ENCODE results near the gene TFAP2A.

Gene TFAP2A

DNA sequence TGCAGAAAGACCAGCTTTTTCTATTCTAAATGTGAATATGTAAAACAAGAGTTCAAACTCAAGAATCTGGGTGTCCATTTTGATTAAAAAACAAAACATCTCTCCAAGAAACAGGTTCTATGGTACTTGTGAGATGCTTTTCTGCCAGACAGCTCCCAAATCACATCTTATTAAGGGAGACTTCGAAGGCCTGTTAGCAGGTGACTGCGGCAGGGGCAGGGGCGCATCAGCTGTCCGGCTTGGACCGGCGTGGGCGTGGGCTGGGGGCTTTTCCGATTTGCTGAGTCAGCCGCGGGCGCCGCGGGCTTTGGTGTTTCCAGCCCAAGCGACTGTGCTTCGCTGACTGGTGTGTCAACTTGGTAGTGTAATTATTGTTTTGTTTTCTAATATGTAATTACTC is 32.6 kb downstream of the TFAP2A start:
- no peak for DNase-seq

DNA sequence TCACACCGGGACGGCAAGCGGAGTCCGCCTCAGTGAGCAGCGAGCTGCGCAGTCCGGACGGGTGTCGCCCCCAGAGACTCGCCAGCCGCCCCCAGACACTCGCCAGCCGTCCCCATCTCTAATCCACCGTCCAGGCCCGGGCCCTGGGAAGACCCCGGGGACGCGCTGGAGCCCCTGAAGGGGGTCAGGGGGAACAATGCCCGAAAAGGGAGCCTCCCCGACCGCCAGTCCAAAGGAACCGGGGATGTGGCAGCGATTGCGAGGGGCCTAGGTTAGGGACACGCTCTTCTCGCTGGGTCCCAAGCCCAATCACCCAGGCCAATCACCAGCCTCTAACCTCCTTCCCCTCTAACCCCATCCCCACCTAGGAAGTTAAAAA is 33.1 kb downstream of the TFAP2A start:
- no peak for DNase-seq

DNA sequence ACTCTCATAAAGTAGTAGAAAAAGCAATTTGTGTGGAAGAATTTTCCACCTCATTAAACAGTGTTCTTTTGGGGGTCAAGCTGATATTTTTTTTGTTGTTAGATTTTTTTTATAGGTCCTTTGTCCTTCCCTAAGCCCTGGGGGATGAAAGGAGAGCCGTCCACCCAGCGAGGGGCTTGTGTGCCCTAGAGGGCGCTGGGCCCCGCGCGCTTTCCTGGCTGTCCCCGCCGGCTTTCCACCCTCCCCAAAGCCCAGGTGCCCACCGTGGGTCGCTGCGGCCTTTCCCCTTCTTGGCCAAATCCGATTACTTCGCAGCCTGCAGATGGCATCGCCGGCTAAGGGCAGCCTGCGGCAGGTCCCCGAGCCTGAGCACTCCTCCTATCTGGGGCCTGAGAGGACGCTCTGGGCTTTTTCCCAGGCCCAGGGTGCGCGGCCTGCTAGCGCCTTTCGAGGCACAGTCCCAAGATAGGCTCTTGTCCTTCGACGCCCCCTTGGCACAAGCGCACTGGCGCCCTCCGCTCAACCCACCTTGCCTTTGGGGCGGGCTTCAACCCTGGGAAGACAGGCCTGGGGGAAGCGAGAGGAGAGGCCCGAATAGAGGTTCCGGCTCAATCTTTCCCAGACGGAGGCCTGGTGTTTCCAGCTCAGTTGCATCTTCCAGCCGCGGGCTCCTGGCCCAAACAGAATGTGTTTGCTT is 33.6 kb downstream of the TFAP2A start:
- DNase-seq, result no peak

DNA sequence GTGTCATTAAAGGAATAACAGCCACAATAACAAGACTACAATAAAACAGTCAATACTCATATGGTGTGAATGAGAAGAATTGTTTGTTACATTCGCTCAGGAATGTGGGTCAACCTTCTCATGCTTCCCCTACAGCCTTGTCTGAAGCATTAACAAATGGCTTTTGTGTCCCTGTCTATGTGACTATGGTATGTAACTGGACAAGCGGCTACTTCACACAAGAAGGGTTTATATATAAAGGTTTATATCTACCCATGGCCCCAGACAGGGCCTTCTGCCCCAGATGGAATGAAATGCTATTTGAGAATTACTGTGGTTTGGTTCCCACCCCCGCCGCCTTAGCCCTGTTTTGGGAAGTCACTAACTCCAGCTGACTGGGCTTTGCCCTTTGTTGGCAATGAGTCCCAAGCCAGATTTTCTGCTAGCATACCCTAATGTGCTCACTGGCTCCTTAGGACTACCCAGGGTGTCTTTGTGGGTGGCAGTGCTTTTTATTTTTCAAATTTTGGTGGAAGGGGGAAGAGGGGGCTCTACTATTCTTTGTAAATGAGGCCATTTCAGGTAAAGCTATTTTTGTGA is 39.4 kb downstream of the TFAP2A start:
- DNase-seq, result no peak

DNA sequence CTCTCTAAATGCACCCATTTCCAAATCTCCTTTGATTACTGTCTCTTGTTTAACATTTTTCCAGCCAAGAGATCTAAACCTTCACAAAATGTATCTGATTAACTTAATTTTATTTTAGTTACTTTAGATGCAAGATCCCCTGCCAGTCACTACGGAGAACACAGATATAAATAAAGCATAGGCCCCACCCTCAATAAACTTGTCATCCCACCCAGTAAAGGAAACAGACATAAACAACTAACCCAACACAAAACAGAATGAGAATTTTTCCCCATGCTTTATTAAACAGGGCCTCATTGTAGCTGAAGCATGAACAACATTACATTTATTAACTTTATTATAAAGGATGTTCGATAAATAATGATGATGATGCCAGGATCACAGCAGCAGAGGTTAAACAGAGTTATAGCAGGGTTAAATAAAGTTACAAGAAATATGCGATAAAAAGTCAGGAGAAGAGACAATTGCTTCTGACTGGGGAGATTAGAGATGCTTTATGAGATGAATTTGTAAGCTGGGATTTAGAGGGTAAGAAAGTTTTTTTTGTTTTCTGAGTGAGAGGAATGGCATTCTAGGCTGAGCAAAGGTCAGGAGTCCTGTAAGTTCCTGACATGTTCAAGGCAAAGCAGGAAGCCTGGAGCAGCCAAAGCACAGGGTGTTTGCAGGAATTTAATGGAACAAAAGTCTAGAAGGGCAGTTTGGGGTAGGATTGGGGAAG is 41.1 kb downstream of the TFAP2A start:
- no peak for DNase-seq

DNA sequence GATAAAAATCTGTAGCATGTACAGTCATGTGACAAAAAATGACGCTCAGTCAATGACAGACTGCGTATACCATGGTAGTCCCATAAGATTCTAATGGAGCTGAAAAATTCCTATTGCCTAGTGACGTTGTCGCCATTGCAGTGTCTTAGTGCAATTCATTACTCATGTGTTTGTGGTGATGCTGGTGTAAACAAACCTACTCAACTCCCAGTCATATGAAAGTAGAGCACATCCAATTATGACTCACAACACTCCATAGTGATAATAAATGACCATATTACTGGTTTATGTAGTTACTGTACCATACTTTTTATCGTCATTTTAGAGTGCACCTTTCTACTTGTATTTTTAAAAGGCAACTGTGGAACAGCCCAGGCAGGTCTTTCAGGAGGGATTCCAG is 45.0 kb downstream of the TFAP2A start:
- no peak for DNase-seq

DNA sequence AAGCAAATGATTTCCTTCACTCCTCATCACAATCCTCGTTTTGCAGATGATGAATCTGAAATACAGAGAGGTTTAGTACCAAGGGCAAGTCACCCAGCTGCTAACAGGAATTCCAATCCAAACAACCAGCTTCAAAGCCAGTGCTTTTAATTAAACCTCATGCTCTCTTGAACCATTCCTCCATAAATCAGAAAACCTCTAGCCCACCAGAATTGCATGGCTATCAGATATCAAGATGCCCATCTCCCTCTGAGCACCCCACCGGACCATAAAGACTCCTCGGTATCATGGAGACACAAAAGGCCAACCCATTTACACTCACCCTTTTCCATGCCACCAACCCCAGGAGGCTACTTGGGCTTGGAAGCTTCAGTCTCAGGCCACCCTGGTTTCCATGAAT is 46.0 kb downstream of the TFAP2A start:
- DNase-seq, result no peak

DNA sequence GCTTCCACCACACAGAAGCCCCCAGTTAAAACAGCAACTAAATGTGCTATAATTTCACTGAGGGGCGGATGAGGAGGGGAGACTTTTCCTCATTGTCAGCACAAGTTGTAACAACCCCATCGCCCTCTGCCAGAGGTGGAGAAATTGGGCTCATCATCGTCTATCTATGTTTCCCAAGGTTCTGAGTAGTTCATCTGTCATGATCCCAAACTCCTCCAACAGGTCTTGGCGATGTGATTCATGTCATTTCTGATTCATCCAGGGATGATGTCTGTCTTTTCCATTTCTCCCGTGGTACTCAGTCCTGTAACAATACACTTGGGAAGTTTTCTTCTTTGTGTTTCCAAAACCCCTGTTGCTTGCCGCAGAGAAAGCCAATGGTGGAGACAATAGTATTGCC is 51.0 kb downstream of the TFAP2A start:
- no peak for DNase-seq

DNA sequence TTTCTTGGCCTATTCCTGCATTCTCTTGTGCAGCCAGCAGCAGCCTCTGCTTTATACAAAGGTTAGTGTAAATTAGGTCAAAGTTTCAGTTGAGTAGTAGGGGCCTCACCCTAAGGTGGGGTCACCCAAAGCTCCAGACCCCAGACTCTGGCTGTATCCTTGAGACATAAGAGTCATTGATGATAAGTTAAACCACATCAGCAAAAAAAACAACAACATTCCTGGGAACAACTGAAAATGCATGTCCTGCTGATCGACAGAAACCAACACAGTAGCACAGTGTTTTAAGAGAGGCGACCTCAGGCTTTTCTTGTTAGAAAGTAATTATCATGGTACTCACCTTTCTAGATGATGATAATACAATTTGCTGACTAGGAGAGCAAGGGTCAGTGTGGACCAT is 52.6 kb downstream of the TFAP2A start:
- DNase-seq, result no peak

DNA sequence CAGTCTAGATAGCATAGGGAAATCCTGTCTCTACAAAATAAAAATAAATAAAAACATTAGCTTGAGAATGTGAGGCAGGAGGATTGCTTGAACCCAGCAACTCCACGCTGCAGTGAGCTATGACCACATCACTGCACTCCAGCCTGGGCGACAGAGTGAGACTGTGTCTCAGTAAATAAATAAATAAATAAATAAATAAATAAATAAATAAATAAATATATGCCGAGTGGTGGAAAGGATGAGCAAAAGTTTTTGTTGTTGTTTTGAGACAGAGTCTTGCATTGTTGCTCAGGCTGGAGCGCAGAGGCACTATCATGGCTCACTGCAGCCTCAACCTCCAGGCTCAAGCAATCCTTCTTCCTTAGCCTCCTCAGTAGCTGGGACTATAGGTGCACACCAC is 53.4 kb downstream of the TFAP2A start:
- no peak for DNase-seq

DNA sequence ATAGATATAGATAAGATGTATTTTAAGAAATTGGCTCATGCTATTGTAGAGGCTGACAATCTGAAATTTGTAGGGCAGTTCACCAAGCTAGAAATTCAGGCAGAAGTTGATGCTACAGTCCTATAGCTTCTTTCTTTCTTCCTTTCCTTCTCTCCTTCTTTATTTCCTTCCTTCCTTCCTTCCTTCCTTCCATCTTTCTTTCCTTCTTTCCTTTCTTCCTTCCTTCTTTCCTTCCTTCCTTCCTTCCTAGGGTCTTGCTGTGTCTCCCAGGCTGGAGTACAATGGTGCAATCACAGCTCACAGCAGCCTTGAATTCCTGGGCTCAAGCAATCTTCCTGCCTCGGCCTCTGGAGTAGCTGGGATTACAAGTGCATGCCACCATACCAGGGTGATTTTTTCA is 55.3 kb downstream of the TFAP2A start:
- DNase-seq, result no peak

DNA sequence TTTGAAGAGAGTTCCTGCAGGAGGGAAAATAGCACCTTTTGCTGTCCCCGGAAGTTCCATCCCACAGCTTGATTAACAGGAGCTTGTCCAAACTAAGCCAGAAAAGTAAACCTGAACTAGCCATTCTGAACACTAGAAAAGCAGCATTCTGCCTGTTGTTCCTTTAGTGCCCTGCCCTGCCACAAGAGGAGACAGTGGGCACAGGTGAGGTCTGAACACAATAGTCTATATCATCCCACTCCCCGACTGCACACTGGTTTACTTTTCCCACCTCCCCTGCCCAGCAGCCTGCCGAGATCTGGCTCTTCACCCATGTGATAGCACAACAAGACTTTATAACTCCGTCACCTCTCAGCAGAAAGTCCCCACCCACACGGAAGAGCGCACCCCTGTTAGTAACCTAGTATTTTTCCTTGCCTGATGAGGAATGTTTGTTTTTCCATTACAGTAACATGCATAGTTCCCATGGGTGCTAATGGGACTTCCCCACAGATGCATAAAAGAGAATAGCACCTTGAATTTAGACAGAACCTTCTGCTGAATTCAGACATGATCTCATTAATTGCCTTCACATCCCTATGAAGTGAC is 59.7 kb downstream of the TFAP2A start:
- DNase-seq, result no peak

DNA sequence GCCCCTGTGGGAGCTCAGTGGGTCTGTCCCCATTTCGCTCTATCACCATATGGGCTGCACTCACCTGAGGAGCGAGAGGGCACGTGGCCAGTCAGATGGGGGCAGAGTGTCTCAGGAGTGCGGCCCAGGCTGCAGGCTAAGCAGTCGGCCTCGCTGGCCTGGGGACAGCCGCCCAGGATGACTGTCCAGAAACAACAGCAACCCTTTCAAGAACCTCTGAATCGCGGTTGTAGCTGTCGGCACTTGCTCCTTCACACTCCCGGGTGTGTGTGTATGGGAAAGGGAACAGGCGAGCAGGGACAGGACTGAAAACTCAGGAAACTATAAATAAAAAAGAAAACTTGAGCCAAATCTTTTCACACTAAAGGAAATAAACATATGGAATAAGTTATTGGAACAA is 63.1 kb downstream of the TFAP2A start:
- no peak for DNase-seq

DNA sequence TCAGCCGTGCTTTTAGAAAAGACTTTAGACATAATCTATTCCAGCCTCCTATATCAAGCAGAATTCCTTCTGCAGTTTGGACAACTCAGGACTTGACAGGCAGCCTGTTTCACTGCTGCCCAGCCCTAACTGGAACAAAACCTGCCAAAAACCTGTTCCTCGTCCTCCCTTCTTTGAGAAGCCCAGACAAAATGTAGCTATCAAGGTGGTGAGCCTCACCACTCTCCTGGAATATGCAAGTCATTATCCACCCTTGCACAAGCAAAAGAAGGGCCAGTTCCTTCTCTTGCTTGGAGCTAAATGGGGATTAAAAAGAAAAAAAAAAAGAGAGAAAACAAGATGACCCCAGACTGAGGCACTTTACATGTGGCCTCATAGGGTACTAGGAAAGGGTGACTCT is 64.2 kb downstream of the TFAP2A start:
- DNase-seq, result no peak

DNA sequence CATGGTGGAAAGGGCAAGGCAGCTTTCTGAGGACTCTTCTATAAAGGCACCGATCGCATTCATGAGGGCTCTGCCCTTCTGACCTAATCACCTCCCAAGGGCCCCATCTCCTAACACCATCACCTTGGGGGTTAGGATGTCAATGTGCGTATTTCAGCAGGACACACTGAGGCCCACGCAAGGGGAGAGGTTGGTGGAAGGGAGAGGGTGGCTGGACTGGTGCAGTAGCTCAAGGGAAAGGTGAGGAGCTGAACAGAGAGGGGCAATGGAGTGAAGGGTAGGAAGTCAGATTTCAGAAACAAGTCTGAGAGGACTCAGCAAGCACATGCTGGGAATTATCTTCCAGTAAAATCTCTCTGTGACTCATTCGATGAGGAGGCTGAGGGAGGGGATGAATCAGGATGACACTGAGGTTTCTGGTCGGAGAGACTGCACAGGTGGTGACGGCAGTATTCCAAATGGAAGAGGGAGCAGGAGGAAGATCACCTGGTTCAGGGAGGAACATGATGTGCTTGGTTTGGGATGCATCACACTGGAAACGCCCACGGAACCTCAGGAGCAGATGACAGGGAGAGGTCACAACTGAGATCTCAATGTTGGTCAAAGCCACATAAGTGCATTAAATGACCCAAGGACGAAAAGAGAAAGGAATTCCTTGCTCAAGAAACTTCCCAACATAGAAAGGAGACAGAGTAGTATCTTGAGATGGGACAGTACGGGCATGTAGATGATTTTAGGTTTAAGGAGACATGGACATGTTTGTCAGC is 67.1 kb downstream of the TFAP2A start:
- DNase-seq, result no peak
